Astrocyte of the cerebellum (primary cell): ENCODE results near the gene VWA1.

Experiments used
- DNase-seq: peaks from one replicate; pipeline ENCODE4 v3.0.0-alpha.2; 2011; ENCODE audit warnings: low read depth
- H3K4me3 ChIP-seq: 2 replicates; pipeline ENCODE4 v1.5.1; 2011; ENCODE audit warnings: mild to moderate bottlenecking, low read depth, low read length, moderate library complexity
- in situ Hi-C: cut with HindIII; loops from 2 replicates; pipeline ENCODE4 v1.10.0; 2017; ENCODE audit warnings: low sequenced_read_pairs
- TF ChIP-seq, protein P1 (sequence below): IDR thresholded peaks from 2 replicates; pipeline ENCODE4 v1.5.1; 2012; ENCODE audit warnings: low read length, low read depth, moderate library complexity, mild to moderate bottlenecking; ENCODE audit errors: missing control alignments

Gene VWA1, protein sequence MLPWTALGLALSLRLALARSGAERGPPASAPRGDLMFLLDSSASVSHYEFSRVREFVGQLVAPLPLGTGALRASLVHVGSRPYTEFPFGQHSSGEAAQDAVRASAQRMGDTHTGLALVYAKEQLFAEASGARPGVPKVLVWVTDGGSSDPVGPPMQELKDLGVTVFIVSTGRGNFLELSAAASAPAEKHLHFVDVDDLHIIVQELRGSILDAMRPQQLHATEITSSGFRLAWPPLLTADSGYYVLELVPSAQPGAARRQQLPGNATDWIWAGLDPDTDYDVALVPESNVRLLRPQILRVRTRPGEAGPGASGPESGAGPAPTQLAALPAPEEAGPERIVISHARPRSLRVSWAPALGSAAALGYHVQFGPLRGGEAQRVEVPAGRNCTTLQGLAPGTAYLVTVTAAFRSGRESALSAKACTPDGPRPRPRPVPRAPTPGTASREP

DNA sequence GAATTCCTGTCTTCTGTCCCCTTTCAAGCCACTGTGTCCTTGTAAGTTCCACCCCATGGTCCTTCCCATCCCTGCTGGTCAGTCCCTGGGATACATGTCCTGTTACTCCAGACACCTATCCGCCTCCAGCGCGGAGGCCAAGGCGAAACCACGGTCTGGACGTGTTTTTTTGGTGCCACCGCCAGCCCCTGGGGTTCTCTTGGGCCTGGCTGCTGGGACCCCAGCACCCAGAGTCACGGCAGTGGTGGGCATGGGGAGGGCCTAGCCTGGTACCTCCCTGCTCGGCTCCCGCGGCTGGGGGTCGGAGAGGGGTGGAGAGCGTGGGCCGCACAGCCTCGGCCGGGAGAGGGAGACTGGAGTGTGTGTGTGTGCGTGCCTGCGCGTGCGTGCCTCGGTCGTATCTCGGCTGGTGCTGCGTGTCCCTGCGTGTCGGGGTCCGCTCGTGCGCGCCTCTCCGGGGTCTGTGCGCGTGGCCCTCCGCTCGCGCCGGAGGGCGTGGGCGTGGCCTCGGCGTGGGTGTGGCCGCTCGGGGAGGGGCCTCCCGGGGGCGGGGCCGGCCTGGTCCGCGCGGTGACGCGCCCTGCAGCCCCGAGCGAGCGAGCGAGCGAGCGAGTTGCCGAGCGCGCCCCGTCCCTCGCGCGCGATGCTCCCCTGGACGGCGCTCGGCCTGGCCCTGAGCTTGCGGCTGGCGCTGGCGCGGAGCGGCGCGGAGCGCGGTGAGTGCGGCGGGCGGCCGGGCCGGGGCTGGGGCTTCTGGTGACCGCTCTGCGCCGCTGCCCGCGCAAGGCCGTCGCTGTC lies at the start of gene VWA1:
TSS of gene VWA1 (plus strand) at position 585 of the 798 bp plus-strand sequence. CDS start at position 644, 59 bp downstream.
- H3K4me3 ChIP-seq = peak within 1 kb of the TSS; percentile 59
- DNase-seq = no peak
- in situ Hi-C loops = no loop called here
- TF ChIP-seq, protein P1, sequence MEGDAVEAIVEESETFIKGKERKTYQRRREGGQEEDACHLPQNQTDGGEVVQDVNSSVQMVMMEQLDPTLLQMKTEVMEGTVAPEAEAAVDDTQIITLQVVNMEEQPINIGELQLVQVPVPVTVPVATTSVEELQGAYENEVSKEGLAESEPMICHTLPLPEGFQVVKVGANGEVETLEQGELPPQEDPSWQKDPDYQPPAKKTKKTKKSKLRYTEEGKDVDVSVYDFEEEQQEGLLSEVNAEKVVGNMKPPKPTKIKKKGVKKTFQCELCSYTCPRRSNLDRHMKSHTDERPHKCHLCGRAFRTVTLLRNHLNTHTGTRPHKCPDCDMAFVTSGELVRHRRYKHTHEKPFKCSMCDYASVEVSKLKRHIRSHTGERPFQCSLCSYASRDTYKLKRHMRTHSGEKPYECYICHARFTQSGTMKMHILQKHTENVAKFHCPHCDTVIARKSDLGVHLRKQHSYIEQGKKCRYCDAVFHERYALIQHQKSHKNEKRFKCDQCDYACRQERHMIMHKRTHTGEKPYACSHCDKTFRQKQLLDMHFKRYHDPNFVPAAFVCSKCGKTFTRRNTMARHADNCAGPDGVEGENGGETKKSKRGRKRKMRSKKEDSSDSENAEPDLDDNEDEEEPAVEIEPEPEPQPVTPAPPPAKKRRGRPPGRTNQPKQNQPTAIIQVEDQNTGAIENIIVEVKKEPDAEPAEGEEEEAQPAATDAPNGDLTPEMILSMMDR = peak; percentile 8

DNA sequence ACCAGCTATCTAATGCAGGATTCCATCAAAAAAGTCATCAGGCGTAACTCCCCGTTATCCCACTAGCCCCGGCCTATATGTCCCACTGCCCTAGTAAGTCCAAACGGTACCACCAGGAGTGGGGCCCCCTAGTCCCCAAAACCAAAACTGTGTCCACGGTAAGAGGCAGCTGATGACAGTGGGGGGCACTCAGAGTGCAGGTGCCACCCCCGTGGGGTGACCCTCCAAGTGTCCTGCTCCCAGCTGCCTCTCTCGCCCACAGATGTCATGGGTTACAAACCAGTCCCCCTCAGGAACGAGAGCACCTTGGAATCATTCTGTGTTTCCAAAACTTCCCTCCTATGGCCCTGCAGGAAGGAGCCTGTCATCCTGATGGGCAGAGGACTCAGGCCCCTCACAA lies 49.6 kb upstream of the VWA1 start:
- in situ Hi-C loops = no loop called here
- H3K4me3 ChIP-seq = no peak overlapping the region
- DNase-seq = no peak
- TF ChIP-seq, protein P1 = no peak

DNA sequence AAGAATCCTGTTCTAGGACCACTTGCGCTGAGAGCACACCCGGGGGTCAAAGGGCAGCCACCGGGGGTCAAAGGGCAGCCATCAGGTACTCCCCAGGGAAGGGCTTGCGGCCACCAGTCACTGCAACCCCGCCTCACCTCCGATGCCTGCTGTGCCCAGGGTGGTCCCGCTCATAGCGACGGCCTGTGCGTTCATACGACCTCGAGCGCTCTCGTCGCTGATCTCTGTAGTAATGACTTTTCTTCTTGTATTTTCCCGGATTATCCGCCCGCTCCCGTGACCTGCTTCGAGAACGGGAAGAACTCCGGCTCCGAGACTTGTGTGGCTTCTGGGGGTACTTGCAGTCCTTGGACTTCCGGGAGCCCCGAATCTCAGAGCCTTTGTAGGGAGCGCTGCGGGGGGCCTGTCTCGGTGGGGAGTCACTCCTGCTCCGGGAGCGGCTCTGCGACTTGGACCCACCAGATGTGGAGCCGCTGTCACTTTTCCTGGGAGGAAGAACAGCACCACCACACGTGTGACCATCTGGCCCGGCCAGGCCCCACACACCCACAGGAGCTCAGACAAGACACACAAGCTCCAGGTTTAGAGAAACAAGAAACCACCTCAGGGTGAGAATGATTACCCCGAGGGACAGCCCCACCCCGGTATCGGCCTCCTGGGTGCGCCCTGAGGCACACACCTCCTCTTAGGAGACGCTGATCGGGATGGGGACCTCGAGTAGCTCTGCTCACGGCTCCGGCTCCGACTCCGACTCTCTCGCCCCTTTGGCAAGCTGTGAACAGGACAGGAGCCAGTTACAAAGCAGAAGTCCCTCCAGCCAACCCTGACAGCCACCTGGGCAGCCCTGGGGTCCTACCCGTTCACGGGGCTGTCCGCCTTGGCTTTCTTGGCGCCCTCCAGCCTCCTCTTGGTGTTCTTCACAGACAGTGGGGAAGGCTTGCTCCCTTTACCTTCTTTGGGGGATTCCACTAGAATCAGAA lies 48.1 kb upstream of the VWA1 start:
- H3K4me3 ChIP-seq = no peak overlapping the region
- TF ChIP-seq, protein P1 = no peak
- no peak for DNase-seq
- in situ Hi-C loops = no loop called here

DNA sequence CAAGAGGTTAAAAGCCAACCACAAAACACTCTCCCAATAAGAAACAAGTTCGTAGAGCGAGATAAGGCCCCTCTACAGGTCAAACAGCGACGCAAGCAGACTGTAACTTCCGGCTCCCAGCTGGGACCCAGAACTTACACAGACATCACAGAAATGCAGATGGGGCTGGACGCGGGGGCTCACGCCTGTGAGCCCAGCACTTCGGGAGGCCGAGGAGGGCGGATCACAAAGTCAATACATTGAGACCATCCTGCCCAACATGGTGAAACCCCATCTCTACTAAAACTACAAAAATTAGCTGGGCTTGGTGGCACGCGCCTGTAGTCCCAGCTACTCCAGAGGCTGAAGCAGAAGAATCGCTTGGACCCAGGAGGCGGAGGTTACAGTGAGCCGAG lies 47.4 kb upstream of the VWA1 start:
- no peak overlapping the region for H3K4me3 ChIP-seq
- TF ChIP-seq, protein P1 = no peak
- no peak for DNase-seq
- in situ Hi-C loops = no loop called here

DNA sequence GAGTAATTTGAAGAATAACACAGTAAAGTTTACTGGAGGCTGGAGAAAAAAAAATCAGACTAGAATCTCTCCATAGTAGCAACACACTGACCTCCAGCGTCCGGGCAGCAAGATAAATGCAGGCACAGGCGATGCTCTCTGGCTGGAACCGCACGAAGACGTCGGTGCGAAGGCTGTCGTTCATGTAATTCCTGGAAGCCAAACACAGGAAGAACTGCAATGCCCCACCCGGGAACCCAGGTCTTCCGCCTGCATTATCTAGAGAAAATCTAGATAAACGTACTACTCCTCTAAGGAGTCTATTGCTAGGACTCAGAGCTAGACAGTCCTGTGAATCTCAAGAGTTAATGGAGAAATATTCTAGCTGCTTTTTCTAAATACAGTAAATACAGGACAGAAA lies 44.8 kb upstream of the VWA1 start:
- no peak overlapping the region for H3K4me3 ChIP-seq
- in situ Hi-C loops = no loop called here
- DNase-seq = no peak
- TF ChIP-seq, protein P1 = no peak

DNA sequence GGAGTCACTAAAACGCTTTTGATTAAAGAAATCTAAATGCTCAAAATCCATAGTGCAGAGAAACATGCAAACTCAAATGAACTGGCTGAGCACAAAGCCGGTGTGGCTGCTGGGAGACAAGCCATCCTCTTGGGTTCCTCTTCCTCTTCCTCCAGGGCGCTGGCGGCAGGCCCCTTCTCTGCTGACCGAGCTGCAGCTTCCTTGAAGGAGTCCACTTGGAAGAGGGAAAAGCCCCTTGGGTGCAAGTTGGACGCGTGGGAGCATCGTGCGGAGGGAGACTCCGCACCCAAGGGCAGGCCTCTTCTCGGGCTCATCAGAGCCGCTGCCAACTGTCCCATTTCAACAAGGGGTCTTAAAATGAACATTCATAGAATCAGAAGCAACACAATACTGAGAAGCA lies 44.3 kb upstream of the VWA1 start:
- no peak overlapping the region for H3K4me3 ChIP-seq
- TF ChIP-seq, protein P1 = no peak
- no peak for DNase-seq
- in situ Hi-C loops = no loop called here
